ENCODE results near the gene DCLRE1C.
"Not testable (repeated sequence)": the region's sequence is repeated elsewhere in the genome, so short reads cannot be mapped to it uniquely, and the experiment has no call there.

The DCLRE1C gene

DNA sequence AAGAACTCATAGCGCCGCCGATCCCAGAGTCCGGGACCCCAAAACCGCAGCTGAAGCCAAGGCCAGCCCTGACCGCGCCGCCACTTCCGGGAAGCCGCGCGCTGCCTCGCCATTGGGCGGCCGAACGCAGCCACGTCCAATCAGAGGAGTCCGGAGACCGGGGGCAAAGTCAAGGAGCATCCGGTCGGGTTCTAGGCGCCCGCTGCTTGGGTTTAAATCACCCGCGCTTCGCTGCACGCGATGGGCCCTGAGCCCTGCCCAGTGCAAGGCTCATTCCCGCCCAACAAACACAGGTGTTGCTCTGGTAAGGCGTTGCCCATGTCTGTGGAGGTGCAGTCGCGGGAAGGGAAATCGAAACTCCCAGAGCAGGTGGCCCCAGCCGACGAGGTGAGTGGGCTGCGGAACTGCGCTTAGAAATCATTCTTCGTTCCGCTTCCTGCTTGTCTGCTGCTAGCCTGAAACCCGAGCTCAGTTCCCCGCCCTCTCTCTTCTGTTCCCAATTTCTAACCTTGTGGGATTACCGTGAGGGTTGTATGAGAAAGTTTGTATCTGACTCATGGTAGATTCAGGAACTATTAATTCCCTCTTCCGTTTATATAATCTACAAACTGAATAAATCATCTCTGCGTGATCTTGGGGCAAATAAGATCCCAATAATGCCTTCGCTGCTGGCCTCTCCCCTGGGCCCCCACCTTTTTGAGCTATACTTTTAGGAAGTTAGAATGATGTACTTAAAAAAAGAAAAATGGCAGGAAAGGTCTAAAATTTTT is at the start of gene DCLRE1C:
TSS of gene DCLRE1C (minus strand) at position 96 of the 770 bp plus-strand sequence. CDS start at position 10, 86 bp downstream.
- TF ChIP-seq, protein P1, sequence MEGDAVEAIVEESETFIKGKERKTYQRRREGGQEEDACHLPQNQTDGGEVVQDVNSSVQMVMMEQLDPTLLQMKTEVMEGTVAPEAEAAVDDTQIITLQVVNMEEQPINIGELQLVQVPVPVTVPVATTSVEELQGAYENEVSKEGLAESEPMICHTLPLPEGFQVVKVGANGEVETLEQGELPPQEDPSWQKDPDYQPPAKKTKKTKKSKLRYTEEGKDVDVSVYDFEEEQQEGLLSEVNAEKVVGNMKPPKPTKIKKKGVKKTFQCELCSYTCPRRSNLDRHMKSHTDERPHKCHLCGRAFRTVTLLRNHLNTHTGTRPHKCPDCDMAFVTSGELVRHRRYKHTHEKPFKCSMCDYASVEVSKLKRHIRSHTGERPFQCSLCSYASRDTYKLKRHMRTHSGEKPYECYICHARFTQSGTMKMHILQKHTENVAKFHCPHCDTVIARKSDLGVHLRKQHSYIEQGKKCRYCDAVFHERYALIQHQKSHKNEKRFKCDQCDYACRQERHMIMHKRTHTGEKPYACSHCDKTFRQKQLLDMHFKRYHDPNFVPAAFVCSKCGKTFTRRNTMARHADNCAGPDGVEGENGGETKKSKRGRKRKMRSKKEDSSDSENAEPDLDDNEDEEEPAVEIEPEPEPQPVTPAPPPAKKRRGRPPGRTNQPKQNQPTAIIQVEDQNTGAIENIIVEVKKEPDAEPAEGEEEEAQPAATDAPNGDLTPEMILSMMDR (IDR thresholded peaks at IDR 0.05): no peak
- Histone ChIP-seq H3K27ac (peak within 1 kb of the TSS; percentile 85 to 86), H3K4me1 (peaks cover 0 to 31% (median 15%) of the 10 kb centered on the region in 4 donors), H3K36me3 (no peaks in the 10 kb centered on the region), H3K4me3 (peak within 1 kb of the TSS; percentile 67 to 76), H3K9me3 (no peaks in the 10 kb centered on the region), H3K27me3 (no peaks in the 10 kb centered on the region)
- intact Hi-C loops (cut with DNase I; ENCODE audit: low total_unique reads): loop anchor here (10.0 kb wide), 1 partner anchor 141 kb away; the partner anchor contains the start of gene RPP38
- DNase-seq: peak; percentile 88 to 95

DNA sequence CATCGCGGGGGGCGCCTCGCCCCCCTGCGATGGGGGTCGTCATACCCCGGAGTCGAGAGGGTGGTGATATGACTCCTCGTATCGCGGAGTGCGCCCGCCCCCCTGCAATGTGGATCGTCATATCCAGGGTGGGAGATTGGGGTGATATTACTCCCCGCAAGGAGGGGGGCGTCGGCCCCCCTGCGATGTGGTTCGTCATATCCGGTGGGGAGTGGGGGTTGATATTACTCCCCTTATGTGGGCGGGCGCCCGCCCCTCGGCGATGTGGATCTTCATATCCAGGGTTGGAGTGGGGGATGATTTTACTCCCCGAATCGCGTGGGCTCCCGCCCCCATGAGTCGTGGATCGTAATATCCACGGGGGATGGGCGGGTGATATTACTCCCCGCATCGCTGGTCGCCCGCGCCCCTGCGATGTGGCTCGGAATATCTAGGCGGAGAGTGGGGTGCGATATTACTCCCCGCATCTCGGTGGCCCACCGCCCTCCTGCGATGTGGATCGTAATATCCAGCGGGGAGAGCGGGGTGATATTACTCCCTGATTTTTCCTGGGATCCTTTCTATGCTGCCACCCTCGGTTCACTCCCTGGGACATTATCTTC is 42.2 kb upstream of the DCLRE1C start:
- no peaks in the 10 kb centered on the region for H3K9me3 ChIP-seq
- intact Hi-C loops (cut with DNase I; ENCODE audit: low total_unique reads): no loop called here
- peaks cover 0 to 3% of the 10 kb centered on the region in 2 donors for H3K27me3 ChIP-seq
- no peaks in the 10 kb centered on the region for H3K4me1 ChIP-seq
- H3K4me3 ChIP-seq: no peak overlapping the region
- no peaks in the 10 kb centered on the region for H3K36me3 ChIP-seq
- no peak for DNase-seq
- no peak overlapping the region for H3K27ac ChIP-seq
- TF ChIP-seq, protein P1 (IDR thresholded peaks at IDR 0.05): no peak

DNA sequence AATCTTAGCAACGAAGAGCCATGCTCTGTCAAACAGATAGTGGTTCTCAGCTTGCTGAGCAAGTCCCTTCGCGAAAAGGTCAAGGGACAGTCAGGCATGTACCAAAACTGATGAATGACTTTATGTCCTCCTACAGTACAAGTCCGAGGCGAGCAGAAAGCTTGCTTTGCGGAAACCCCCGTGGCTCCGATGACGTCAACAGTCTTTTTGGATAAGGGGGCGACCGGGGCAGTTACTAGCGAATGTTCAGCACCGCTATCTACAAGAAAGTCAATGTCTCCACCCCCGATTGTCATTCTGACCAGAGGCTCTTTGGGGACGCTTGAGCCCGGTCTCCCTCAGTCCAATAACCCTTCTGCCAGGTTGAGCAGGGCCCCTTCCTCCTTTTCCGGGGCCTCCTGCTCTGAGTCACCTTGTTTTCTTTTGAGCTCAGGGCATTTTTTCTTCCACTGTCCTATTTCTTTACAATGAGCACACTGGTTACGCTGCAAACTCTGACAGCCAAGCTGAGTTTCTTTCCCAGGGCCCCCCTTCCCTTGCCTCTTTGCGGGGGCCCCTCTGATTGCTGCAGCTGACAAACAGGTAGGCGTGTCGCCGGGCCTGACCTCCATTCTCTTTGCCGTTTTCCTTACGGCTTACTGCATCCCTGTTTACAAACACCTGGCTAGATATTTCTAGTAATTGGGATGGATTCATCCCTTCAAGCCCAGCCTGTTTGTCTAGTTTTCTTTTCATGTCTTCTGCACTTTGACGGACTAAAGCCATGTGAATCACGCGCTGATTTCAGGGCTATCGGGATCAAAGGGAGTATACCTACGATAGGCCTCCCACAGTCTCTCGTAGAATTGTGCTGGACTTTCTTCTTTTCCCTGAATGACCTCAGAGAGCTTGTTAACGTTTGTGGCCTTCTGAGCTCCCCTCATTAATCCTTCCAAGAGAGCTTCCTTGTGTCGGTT is 39.9 kb upstream of the DCLRE1C start:
- H3K9me3 ChIP-seq; intact Hi-C loops (cut with DNase I; ENCODE audit: low total_unique reads); H3K27ac ChIP-seq; H3K4me3 ChIP-seq; H3K4me1 ChIP-seq; H3K27me3 ChIP-seq; H3K36me3 ChIP-seq; DNase-seq: not testable (repeated sequence)

DNA sequence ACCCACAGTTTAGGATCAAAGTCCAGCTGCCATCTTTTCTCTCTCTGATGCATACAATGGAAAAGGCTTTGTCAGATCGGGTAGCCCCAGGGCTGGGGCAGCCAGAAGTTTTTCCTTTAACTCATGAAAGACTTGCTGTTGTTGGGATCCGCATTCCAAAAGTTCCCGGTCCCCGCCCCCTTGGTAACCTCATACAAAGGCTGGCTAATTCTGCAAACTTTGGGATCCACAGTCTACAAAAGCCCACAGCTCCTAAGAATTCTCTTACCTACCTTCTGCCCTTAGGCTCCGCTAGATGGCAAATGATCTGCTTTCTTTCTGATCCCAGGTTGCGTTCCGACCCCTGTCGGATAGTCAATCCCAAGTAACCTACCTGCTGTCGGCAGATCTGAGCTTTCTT is 38.4 kb upstream of the DCLRE1C start:
- H3K4me1 ChIP-seq; H3K27me3 ChIP-seq; DNase-seq; H3K36me3 ChIP-seq; H3K9me3 ChIP-seq; H3K4me3 ChIP-seq; intact Hi-C loops (cut with DNase I; ENCODE audit: low total_unique reads); H3K27ac ChIP-seq: not testable (repeated sequence)

DNA sequence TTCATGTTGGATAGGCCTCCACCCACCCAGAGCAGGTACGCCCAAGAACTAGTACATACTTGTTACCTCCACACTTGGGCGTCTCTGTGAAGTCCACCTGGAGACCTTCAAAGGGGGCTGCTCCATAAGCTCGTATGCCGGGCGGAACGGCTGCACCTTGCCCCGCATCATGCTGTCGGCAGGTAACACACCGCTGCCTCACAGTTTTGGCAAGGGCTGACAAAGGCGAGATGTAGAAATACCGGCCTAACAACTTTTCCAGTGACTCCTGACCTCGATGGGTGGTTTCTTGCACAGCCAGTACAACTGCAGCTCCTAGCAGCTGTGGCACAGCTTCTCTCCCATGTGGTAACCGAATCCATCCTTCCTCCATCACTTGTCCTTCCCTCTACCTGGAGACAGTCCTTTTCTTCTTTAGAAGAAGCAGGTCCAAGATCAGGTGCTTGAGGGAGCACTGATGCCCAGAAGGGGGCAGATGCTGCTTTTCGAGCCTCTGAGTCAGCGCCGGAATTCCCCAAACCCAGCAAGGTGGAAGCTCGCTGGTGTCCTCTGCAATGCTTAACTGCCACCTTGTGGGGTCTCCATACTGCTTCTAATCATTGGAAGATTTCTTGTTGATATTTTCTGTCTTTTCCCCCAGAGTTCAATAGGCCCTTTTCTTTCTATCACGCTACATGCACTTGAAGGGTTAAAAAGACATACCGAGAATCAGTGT is 37.3 kb upstream of the DCLRE1C start:
- not testable (repeated sequence) for H3K9me3 ChIP-seq
- TF ChIP-seq, protein P1 (IDR thresholded peaks at IDR 0.05): peak; percentile 27 to 32

DNA sequence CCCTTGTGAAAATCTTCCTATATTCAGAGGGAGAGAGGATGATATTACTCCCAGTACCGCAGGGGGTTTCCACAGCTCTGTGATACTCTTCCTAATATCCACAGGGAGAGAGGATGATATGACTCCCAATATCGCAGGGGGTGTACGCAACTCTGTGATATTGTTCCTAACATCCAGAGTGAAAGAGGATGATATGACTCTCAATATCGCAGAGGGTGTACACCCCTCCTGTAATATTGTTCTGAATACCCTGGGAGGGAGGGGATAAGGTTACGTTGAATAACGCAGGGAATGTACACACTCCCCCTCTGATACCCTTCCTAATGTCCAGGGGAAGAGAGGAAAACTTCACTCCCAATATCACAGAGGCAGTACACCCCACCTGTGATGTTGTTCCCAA is 35.7 kb upstream of the DCLRE1C start:
- H3K9me3 ChIP-seq, DNase-seq, H3K36me3 ChIP-seq, H3K4me1 ChIP-seq, H3K4me3 ChIP-seq, H3K27ac ChIP-seq, H3K27me3 ChIP-seq: not testable (repeated sequence)
- intact Hi-C loops (cut with DNase I; ENCODE audit: low total_unique reads): loop anchor here (10.0 kb wide), 1 partner anchor 785 kb away; no protein-coding TSS in a partner anchor

More for the DNA sequence above, 37.3 kb upstream of the DCLRE1C start:
- H3K4me1 ChIP-seq; DNase-seq; H3K4me3 ChIP-seq; intact Hi-C loops (cut with DNase I; ENCODE audit: low total_unique reads); H3K27me3 ChIP-seq; H3K27ac ChIP-seq; H3K36me3 ChIP-seq: not testable (repeated sequence)

All from tibial artery (tissue), 4 donors.